ENCODE data around the gene KRT79. TPM values are rescaled to one million over a fixed set of nuclear protein-coding genes. Genes with fewer than 3 reads are reported as not detected.

KRT79 gene
- total RNA-seq, 1 experiment from 2014 or later, result not detected

- DNase-seq, result no peak
- H3K4me3 ChIP-seq (ENCODE audit: insufficient read depth, low read depth, low read length), result no peak overlapping the region
- H3K27me3 ChIP-seq (ENCODE audit: control insufficient read depth, insufficient read depth, low read length), result no peaks in the 10 kb centered on the region
- no peaks in the 10 kb centered on the region for H3K36me3 ChIP-seq (replicated peaks; ENCODE audit: control insufficient read depth, insufficient read depth, low read length)
These were observed 20.8 kb downstream of the KRT79 start for GRCh38 chr12:52813203-52813819.

- H3K27me3 ChIP-seq (ENCODE audit: control insufficient read depth, insufficient read depth, low read length), result no peaks in the 10 kb centered on the region
- no peak overlapping the region for H3K4me3 ChIP-seq (ENCODE audit: insufficient read depth, low read depth, low read length)
- no peak for DNase-seq
- H3K36me3 ChIP-seq (replicated peaks; ENCODE audit: control insufficient read depth, insufficient read depth, low read length), result no peaks in the 10 kb centered on the region
These were observed 21.4 kb downstream of the KRT79 start for GRCh38 chr12:52812749-52813148.

DNA sequence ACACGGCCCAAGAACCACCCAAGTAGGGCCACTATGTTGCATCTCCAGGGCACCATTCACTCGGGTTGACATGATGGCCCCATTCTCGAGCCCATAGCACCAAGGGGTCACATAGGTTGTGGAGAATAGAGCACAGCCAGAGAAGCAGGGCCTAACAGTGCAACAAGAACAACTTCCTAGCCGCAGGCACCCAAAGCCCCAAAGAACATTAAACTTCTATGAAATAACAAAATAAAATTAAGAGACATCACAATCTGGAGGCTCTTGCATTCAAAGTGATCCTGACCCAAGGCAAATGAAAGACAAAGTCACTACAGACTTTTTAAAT is 22.1 kb downstream of the KRT79 start:
- Histone ChIP-seq H3K27me3 (ENCODE audit: control insufficient read depth, insufficient read depth, low read length) (no peaks in the 10 kb centered on the region), H3K4me3 (ENCODE audit: insufficient read depth, low read depth, low read length) (no peak overlapping the region), H3K36me3 (replicated peaks; ENCODE audit: control insufficient read depth, insufficient read depth, low read length) (no peaks in the 10 kb centered on the region)
- no peak for DNase-seq

DNA sequence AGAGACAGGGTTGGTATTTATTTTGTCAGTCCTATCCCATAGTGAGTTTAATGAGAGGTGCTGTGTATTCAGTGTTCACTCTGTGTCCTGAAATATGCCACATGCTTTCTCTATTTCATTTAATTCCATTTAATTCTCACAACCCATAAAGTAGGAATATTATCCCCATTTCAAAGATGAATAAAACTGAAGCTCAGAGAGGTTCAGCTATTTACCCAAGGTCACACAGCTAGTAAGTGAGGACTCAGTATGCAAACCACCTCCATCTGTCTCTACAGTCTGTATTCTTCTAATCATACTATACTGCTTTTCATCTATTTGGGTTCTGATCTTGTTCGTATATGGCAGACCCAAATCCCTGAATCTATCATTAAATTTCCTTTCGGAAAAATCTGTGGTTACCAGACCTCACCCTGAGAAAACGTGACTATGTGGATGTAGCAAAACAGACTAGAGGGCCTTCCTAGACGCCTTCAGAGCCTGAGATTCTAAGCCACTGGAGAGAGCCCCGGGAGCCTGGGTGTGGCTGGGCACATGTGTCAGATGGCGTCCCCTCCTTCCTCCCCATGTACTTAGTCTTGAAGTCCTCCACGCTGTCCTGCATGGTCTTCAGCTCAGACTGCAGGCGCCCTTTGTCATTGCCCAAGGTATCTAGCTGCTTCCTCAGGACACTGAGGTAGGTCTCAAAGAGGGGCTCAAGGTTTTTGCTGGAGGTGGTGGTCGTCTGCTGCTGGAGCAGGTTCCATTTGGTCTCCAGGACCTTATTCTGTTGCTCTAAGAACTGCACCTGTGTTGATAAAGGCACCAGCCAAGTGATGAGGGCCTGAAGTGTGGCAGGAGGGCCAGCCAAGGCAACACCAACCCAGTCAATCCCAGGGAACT is 22.7 kb downstream of the KRT79 start:
- DNase-seq, result no peak
- H3K27me3 ChIP-seq (ENCODE audit: control insufficient read depth, insufficient read depth, low read length), result 0 out of 2 replicates have a peak, but pooled peaks cover 1% of the 10 kb centered on the region
- no peak overlapping the region for H3K4me3 ChIP-seq (ENCODE audit: insufficient read depth, low read depth, low read length)
- H3K36me3 ChIP-seq (replicated peaks; ENCODE audit: control insufficient read depth, insufficient read depth, low read length), result no peaks in the 10 kb centered on the region

- DNase-seq, result no peak
- Histone ChIP-seq H3K36me3 (replicated peaks; ENCODE audit: control insufficient read depth, insufficient read depth, low read length) (no peaks in the 10 kb centered on the region), H3K27me3 (ENCODE audit: control insufficient read depth, insufficient read depth, low read length) (0 out of 2 replicates have a peak, but pooled peaks cover 1% of the 10 kb centered on the region), H3K4me3 (ENCODE audit: insufficient read depth, low read depth, low read length) (no peak overlapping the region)
These were observed 23.6 kb downstream of the KRT79 start for GRCh38 chr12:52810554-52810953.

GRCh38 chr12:52809166-52809565 is 24.9 kb downstream of the KRT79 start:
- Histone ChIP-seq H3K36me3 (replicated peaks; ENCODE audit: control insufficient read depth, insufficient read depth, low read length) (no peaks in the 10 kb centered on the region), H3K27me3 (ENCODE audit: control insufficient read depth, insufficient read depth, low read length) (0 out of 2 replicates have a peak, but pooled peaks cover 1% of the 10 kb centered on the region), H3K4me3 (ENCODE audit: insufficient read depth, low read depth, low read length) (no peak overlapping the region)
- no peak for DNase-seq

GRCh38 chr12:52808573-52809160 is 25.4 kb downstream of the KRT79 start:
- 0 out of 2 replicates have a peak, but pooled peaks cover 1% of the 10 kb centered on the region for H3K27me3 ChIP-seq (ENCODE audit: control insufficient read depth, insufficient read depth, low read length)
- H3K4me3 ChIP-seq (ENCODE audit: insufficient read depth, low read depth, low read length), result no peak overlapping the region

DNA sequence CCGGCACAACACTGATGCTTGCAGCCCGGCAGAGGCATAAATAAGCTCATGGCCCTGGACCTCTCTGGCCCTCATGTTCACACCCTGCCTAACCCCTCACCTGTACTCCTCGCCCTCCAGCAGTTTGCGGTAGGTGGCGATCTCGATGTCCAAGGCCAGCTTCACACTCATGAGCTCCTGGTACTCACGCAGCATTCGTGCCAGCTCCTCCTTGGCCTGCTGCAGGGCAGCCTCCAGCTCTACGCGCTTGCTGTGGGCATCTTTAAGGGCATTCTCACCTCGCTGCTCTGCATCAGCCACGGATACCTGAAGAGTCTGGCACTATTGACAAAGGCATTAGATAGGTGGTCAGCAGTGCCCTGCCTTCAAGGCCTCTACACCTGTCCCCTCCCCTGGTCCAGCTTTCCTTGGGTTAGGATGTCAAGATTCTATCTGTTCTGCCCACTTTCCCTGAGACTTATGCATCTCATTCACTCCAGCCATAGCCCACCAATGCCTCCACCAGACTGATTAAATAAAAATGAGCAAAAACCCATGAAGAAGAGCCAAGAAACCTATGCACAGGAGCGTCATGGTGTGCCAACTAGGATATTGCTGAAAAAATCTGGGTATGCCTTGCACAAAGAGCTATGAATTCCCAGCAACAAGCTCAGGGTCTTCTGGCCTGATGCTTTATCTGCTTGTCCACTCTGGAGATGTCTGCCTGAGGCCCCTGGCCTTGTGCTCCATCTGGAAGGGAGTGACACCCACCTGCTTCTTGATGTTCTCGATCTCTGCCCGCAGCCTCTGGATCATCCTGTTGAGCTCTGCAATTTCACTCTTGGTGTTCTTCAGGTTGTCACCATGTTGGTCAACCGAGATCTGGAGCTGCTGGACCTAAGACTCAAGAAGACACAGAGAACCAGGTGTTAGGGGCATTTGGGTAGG is 26.3 kb downstream of the KRT79 start:
- no peak for DNase-seq
- H3K4me3 ChIP-seq (ENCODE audit: insufficient read depth, low read depth, low read length), result no peak overlapping the region
- H3K27me3 ChIP-seq (ENCODE audit: control insufficient read depth, insufficient read depth, low read length), result 0 out of 2 replicates have a peak, but pooled peaks cover 1% of the 10 kb centered on the region
- H3K36me3 ChIP-seq (replicated peaks; ENCODE audit: control insufficient read depth, insufficient read depth, low read length), result no peaks in the 10 kb centered on the region

More at GRCh38 chr12:52808573-52809160, 25.4 kb downstream of the KRT79 start:
- no peak for DNase-seq
- no peaks in the 10 kb centered on the region for H3K36me3 ChIP-seq (replicated peaks; ENCODE audit: control insufficient read depth, insufficient read depth, low read length)

GRCh38 chr12:52806821-52807543 is 27.1 kb downstream of the KRT79 start:
- Histone ChIP-seq H3K4me3 (ENCODE audit: insufficient read depth, low read depth, low read length) (no peak overlapping the region), H3K27me3 (ENCODE audit: control insufficient read depth, insufficient read depth, low read length) (0 out of 2 replicates have a peak, but pooled peaks cover 1% of the 10 kb centered on the region), H3K36me3 (replicated peaks; ENCODE audit: control insufficient read depth, insufficient read depth, low read length) (no peaks in the 10 kb centered on the region)
- no peak for DNase-seq

DNA sequence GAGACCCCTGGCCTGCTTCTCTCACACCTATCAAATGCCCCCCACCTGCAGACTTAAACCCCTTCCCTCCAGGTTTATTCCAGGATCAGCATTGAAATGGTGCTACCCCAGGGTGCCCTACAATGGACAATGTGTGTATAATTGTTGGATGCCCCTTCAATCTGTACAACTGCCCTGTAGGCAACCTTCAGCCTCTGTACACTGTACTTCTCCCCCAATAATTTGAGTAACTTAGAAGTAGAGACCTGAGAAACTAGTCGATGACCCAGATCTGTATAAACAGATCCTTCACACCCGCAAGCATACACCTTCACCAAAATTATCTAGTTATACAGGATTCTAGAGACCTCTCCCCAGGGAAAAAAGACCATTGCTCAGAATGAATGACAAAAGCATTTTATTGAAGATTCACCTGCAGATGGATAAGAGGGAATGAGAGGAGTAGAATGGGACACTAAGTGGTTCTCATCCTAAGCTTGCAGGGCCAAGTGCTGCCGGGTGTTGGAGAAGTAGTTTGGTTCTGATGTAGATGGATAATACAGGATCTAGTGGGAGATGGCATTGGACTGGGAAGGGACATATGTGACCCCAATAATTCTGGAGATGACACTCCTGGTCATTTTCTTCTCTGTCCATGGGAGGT is 27.8 kb downstream of the KRT79 start:
- Histone ChIP-seq H3K4me3 (ENCODE audit: insufficient read depth, low read depth, low read length) (no peak overlapping the region), H3K36me3 (replicated peaks; ENCODE audit: control insufficient read depth, insufficient read depth, low read length) (no peaks in the 10 kb centered on the region), H3K27me3 (ENCODE audit: control insufficient read depth, insufficient read depth, low read length) (0 out of 2 replicates have a peak, but pooled peaks cover 1% of the 10 kb centered on the region)
- no peak for DNase-seq

DNA sequence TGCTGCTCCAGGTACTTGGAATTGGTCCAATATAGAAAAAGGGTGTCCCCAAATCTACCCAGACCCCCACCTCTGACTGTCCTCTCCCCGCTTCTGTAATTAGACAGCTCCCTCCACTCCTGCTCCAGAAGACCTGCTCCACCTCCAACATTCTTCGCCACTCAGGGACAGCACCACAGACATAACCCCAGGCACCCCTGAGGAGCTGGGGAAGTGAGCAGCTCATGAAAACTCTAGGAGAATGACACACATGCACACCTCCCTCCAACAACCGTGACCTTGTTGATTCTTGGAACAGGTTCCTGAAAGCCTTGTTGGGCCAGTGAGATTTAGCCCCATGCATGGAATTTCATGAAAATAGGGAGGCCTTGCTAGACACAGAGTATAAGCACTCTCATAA is 28.4 kb downstream of the KRT79 start:
- DNase-seq, result no peak
- Histone ChIP-seq H3K27me3 (ENCODE audit: control insufficient read depth, insufficient read depth, low read length) (0 out of 2 replicates have a peak, but pooled peaks cover 1% of the 10 kb centered on the region), H3K36me3 (replicated peaks; ENCODE audit: control insufficient read depth, insufficient read depth, low read length) (no peaks in the 10 kb centered on the region), H3K4me3 (ENCODE audit: insufficient read depth, low read depth, low read length) (no peak overlapping the region)

GRCh38 chr12:52805000-52805399 is 29.1 kb downstream of the KRT79 start:
- no peaks in the 10 kb centered on the region for H3K36me3 ChIP-seq (replicated peaks; ENCODE audit: control insufficient read depth, insufficient read depth, low read length)
- DNase-seq, result peak; percentile 81

GRCh38 chr12:52802442-52802841 is 31.7 kb downstream of the KRT79 start:
- Histone ChIP-seq H3K27me3 (ENCODE audit: control insufficient read depth, insufficient read depth, low read length) (0 out of 2 replicates have a peak, but pooled peaks cover 1% of the 10 kb centered on the region), H3K4me3 (ENCODE audit: insufficient read depth, low read depth, low read length) (no peak overlapping the region), H3K36me3 (replicated peaks; ENCODE audit: control insufficient read depth, insufficient read depth, low read length) (no peaks in the 10 kb centered on the region)
- DNase-seq, result no peak

More at GRCh38 chr12:52805000-52805399, 29.1 kb downstream of the KRT79 start:
- 0 out of 2 replicates have a peak, but pooled peaks cover 1% of the 10 kb centered on the region for H3K27me3 ChIP-seq (ENCODE audit: control insufficient read depth, insufficient read depth, low read length)
- H3K4me3 ChIP-seq (ENCODE audit: insufficient read depth, low read depth, low read length), result no peak overlapping the region

Measured in H7 (cell line).